Activated gamma-delta T cell treated with anti-CD3 and anti-CD28 coated beads, Interleukin-2, amount 50 U/mL, for 16 hours (primary cell): ENCODE measurements around the gene KIAA1958.
A peak's percentile ranks its signal among the peaks of the same experiment; 100 is the strongest.
"Not testable (repeated sequence)": the region's sequence is repeated elsewhere in the genome, so short reads cannot be mapped to it uniquely, and the experiment has no call there.

ENCODE experiments used
- DNase-seq: peaks from one replicate; pipeline ENCODE4 v3.0.0-alpha.2; 2020; ENCODE audit warnings: low read depth

KIAA1958 gene

DNA sequence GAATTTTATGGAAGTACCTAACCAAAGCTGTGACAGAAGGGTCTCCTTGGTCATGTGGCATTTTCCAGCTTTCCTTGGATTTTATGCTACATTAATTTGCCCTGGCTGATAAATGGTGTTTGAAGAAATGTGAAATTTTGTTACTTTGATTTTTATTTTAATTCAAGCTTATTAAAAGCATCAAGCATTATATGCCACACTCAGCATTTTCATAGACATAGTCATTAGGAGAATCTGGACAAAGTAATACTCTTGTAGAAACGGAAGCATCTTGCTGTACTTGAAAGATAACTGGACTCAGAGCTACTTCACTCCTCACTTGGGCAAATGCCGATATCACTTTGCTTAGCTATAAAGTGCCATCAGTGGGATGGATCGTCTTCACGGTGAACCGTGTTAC, 177.1 kb downstream of the KIAA1958 start:
- DNase-seq, result no peak

DNA sequence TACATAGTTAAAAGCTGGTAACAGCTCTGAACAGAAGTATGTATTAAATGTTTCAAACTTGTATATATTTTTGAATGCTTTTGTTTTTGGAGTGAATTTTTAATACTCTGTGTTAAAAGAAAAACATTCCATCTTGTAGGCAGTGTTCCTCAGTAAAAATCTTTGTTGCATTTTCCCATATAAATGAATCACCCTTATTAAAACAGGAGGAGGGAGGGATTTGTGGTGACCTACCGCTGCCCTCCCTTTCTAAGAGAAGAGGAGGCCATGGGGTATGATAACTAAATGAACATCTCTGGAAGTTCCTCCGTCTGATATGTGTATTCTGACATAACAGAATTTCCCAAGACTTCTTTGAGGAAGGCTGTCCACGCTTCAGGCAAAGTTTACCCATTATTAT, 177.9 kb downstream of the KIAA1958 start:
- DNase-seq, result no peak

DNA sequence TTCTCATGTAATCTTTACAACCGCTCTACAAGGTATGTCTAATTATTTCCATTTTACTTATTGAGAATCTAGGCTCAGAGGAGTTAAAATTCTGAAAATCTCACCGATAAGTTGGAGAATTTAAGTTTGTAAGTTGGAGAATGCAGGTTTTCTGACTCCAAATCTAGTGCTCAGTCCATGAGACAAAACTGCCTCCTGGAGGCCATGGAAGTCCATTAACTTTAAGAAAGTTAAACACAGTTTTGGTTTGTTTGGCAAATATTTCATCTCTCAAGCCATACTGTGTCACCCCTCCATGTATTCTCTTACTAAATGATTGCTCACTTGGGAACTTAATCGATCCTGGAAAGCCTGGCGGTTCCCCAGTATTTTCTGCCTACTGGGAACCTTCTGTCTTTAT, 178.7 kb downstream of the KIAA1958 start:
- DNase-seq, result no peak

DNA sequence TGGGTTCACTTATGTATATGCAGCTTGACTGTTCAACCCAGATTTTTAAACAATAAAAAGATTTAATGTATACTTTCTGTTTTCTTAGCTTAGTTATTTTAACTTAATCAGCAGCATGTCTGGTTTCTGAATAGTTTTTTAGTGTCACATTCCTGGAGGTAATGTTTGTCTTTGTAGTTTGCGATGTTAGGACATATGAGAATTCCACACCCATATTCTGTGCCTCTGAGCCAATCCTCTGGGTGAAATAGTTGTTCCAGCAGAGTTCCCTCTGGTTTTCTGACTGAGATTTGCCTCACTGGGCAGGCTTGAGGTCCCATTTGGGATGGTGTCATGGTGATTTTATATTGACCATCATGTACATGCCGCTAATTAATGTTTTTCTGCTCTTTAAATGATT, 182.7 kb downstream of the KIAA1958 start:
- DNase-seq, result no peak

DNA sequence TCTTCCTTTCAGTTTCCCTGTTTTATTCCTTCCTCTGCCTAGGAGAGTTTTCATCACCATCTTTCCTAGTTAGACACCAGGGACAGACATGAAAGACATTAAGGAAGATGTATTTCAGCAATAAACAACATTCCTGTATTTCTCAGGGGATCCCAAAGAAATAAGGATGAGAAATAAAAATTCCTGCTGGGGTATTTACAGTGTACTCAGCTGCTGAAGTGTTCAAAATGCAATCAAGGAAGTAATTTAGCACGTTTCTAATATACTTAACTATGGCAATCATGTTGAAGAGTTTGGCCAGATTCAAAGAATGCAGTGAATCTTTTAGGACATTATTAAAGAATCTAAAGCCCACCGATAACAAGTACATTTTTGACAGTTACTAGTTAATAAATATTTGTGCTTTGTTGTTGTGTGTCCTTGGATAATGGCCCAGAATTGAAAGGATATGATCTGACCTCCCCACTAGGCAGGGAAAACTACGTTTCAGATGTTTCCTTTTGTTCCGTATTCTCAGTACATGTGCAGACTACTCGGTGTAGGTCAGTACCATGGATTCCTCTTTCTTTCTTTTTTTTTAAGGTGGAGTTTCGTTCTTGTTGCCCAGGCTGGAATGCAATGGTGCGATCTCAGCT, 184.5 kb downstream of the KIAA1958 start:
- no peak for DNase-seq

DNA sequence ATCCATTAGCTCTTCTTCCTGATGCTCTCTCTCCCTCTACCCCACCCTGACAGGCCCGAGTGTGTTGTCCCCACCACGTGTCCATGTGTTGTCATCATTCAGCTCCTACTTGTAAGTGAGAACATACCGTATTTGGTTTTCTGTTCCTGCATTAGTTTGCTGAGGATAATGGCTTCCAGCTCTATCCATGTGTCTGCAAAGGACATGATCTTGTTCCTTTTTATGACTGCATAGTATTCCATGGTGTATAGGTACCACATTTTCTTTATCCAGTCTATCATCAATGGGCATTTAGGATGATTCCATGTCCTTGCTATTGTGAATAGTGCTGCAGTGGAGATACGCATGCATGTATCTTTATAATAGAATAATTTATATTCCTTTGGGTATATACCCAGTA, 186.6 kb downstream of the KIAA1958 start:
- DNase-seq, result not testable (repeated sequence)

DNA sequence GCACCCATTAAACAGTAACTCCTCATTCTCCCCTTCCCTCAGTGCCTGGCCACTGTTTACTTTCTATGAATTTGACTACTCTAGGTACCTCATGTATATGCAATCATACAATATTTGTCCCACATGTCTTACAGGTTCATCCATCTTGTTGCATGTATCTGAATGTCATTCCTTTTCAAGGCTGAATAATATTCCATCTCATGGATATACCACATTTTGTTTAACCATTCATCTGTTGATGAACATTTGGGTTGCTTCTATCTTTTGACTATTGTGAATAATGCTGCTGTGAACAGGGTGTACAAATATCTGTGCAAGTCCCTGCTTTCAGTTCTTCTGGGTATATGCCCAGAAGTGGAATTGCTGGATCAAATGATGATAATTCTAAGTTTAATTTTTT, 190.4 kb downstream of the KIAA1958 start:
- DNase-seq, result no peak

DNA sequence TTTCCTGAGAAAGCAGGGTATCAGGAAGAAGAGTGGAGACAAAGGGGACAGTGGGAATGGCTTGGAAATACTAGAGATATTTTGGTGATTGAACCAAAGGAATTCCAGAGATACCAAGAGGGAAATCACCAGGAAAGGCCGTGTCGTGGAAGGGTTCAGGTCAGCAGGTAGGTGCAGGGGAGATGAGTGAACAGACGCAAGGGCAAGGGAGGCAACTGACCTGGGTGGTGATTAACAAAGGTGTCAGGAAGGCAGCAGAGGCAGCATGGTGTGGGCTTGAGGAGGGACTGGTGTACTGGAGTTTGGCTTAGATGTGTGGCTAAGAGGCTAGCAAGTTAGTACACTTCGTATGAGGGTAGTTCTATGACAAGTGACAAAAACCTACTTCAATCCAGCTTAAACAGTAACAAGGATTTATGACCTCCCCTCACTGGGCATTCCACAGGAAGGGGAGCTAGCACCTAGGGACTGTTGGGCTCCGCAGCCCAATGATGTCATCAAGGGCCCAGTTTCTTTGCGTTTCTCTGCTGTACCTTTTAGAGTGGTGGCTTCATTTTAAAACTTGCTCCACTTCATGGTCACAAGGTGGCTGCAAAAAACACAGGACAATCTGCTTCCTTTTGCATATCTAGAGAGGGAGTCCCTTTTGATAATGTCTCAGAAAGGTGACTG, 194.2 kb downstream of the KIAA1958 start:
- DNase-seq, result no peak

DNA sequence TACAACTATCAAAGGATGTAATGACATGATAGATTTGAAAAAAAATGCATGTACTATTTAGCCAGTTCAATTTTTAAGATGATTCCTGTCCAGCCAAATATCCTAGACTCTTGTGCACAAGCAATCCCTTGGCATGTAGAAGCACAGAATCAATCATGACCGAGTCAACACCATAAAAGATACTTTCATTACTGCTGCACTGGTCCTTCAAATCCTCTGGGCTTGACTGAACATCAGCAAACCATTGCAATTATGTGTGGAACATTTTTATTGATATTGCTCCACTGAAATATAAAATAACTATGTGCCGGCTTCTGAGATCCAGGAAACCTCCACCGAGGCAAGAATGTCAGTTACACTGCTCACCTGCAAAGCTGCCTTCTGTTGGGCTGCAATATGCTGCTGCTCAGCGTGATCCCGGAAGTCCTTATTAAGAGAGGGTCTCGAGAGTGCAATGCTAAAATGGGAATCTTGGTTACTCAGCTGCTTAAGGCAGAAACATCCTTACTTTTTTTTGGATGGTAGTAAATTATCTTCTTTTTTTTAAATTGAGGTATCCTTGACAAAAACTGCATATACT, 202.6 kb downstream of the KIAA1958 start:
- DNase-seq, result no peak

DNA sequence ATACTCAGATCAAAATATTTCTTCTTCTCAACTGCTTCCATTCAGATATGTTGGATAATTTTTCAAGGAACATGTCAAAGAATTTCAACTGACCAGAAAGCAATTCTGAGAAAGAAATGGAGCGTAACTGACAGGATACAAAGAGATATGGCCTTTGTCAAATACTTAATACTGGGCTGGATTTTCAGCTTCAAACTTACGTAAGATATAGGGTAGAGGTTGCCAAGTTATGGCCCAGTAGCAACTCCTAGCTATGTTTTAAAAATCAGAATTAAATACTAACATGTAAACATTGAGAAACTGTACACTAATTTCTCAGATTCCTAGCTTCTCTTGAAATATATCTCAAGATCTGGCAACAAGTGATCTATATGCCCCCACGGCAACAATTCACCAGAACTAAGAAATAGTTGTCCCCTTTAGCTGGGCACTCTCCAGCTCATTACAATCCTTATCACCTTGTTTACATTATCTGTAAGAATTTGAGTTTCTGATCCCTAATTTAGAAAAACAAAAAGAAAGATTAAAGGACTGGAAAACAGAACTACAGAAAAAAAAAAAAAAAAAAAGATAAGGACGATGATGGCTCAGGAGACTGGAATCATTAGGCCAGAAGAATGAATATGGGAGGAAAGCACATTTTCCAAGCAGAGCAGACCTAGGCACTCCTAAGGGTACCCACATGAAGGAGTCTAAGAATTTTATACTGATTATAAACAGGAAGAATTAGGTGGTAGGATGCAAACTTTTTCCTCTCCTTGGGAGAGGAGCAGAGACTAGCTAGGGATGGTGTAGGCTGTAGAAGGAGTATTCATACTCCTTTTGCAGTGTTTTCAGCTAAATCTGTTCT, 208.3 kb downstream of the KIAA1958 start:
- no peak for DNase-seq

DNA sequence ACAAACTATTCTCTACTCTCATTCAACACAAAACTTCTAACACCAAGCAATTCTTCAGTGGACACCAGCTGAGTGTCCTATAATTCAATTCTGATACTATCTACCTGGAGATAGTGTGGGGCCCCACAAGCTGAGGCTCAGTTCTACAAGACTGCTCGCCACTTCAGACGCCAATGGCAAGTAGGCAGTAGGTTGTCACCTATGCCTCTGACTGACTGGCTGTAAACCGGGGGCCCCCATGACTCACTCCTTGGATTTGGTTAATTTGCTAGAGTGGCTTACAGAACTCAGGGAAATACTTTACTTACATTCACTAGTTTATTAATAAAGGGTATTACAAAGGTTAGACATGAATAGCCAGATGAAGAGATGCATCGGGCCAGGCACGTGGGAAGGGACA, 209.8 kb downstream of the KIAA1958 start:
- DNase-seq, result no peak

DNA sequence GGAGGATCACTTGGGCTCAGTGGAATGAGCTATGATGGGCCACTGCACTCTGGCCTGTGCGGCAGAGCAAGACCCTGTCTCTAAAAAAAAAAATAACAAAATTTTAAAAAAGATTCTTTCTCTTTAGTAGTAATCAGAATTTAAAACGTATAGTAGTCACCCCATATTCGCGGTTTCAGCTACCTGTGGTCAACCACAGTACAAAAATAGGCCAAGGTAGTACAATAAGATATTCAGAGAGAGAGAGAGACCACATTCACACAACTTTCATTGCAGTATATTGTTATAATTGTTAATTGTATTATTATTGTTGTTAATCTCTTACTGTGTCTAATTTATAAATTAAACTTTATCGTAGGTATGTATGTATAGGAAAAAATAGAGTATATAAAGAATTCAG, 212.6 kb downstream of the KIAA1958 start:
- DNase-seq, result no peak

DNA sequence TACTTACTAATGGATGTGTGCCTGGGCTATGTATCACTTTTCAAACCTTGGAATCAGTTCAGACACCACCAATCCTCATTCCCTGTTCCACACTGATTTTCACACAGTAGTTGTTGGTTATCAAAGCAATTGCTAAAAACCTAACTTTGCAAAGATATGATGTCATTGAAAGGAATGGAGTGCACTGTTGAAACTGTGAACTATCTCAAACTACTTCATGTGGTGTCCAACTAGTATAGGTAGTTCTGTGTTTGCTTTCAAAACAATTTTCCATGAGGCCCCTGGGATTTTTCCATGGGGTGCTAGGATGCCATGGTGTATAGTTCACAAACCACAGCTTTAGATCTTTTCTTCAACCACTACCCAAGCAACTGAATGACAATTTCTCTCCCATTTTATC, 213.5 kb downstream of the KIAA1958 start:
- DNase-seq, result no peak

DNA sequence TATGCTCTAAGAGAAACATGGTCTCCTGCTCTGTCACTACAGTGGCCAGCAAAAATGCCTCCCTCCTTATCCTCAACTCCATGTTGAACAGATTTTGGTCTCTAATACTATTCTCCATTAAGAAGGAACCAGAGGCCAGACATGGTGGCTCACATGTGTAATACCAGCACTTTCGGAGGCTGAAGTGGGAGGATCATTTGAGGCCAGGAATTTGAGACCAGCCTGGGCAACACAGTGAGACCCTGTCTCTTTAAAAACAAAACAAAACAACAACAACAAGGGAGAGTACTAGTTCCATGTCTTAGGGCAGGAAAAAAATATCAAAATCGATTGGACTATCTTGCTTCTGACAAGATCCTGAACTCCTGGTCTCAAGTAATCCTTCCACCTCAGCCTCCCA, 216.7 kb downstream of the KIAA1958 start:
- DNase-seq, result no peak

DNA sequence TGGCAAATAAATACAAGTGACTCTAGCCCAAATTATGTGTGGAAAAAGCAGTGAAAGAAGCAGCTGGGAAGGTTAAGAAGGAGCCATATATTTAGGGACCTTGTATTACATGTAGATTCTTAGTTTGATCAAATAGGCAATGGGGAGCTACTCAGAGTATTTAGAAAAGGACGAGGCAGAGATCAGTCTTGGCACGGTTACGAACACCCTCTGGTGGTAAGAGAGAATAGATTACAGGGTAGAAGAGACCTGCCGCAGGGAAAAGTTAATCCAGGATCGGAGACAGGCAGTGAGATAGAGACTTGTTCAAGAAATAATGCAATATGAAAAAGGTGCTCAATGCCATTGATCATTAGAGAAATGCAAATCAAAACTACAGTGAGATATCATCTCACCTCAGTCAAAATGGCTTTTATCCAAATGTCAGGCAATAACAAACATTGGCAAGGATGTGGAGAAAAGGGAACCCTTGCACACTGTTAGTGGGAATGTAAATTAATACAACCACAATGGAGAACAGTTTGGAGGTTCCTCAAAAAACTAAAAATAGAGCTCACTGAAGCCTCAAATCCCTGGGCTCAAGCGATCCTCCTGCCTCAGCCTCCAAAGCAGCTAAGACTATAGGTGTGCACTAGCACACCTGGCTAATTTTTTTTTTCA, 219.3 kb downstream of the KIAA1958 start:
- no peak for DNase-seq

DNA sequence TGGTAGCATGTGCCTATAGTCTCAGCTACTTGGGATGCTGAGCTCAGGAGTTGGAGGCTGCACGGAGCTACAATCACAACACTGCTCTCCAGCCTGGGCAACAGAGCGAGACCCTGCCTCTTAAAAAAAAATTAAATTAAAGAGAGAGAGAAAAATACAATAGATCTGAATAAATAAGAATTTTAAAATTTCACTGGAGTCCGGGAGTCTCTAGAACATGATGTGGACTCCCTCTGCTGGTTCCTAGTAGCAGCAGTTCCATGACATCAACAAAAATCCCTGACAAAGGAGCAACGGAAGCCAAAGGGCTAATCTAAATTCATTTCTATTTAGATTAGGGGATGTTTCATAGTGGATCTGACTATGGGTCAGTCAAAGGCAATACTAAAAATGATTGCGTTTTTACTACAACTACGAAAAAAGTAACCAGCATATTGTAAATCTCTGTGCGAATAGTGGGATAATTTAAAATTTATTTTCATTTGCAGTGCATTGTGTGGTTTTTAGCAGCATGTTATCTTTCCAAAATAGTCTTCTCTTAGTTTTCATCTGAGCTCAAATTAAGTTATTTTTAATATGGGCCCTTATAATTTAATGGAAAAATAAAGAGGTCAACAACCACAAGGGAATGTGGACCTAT, 224.5 kb downstream of the KIAA1958 start:
- no peak for DNase-seq

DNA sequence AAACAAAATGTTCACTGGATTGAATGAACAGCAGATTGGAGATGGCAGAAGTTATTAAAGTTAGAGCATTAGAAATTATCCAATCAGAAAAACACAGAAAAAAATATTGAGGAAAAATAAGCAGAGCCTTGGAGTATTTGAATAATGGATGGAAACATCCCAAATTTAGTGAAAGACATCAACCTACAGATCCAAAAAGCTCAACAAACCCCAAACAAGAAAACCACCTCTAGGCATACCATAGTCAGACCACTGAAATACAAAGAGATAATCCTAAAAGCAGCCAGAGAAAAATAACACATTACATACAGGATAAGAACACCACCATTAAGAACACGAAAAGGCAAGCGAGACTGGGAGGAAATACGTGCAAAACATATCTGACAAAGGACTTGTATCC, 226.1 kb downstream of the KIAA1958 start:
- DNase-seq, result no peak

DNA sequence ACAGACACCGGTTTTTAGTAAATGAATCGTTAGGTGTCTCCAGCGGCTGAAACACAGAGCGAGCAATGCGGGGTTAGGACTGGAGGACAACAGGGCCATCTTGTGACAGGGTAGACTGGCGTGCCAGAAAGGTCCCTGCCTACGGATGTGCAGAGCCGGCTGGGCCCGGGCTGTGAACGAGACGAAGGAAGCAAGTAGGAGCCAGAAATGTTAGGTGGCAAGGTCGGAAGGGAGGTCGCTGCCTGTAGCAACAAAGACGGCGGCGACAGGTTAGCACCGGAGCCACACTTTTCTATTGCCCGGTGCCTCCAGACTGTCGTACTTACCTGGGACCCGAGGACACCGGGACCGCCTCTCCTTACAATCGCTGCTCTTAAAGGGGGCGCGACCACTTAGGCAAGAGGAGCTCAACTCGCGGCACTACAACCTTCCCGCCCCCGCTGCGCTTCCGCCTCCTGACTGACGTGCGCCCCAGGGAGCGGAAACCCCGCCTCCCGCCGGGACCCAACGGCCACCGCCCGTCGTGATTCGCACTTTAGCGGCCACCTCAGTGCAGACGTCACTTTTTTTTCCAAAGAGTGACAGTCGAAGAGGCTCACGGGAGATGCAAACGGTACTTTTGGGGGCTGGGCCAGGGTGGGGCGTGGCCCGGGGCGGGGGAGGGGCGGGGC, 231.2 kb downstream of the KIAA1958 start, which contains the start of gene INIP:
TSS of gene INIP (minus strand) at position 457 of the 671 bp plus-strand sequence. CDS start 1,632 bp downstream, outside the sequence.
- DNase-seq, result peak; percentile 97
